AG20443 (cell line): Measurements from ENCODE around the gene RBKS.

Experiments
- DNase-seq: peaks from one replicate; pipeline ENCODE4 v3.0.0; 2012; ENCODE audit warnings: low spot score, mixed read lengths

The RBKS gene

DNA sequence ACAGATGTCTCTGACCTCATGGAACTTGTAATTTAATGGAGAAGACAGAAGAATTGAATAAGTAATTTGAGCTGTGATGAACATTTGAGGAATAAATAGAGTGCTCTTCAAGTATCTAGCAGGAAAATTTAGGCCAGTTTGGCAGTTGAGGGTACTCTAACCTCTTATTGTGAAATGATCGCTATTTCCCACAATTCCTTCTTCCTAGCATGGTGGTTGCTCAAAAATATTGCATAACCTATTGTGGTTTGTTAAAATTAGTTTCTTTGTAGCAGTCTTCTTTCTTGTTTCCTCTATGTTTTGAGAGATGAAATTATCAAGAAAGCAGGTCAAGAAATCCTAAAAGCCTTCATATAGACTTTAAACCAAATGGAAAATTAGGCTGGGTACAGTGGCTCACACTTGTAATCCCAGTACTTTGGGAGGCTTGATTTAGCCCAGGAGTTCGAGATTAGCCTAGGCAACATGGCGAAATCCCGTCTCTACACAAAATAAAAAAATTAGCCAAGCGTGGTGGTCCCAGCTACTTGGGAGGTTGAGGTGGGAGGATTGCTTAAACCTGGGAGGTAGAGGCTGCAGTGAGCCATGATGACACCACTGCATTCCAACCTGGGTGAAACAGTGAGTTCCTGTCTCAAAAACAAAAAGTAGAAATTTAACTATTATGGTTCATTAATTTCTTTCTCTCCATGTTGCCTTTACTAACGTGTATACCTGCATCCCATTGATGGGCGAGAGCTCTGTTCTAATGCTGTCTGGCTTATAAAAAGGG, 58.7 kb downstream of the RBKS start:
- peak; percentile 32 for DNase-seq

DNA sequence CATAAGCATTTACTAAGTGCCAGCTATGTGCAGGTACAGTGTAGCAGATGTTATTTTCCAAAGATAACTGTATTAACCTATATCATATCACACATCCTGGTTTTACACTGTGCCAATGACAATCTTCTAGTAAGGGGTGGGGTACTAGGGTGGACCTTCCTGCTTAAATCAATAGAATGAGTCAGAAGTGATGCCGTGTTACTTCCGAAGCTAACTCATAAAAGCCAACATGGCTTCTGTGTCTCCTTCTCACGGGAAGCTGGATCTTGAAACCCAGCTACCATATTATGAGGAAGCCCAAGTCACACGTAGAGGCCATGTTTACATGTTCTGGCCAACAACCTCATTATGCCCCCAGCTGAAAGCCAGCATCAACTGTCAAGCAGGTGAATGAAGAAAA, 59.5 kb downstream of the RBKS start:
- DNase-seq: no peak

DNA sequence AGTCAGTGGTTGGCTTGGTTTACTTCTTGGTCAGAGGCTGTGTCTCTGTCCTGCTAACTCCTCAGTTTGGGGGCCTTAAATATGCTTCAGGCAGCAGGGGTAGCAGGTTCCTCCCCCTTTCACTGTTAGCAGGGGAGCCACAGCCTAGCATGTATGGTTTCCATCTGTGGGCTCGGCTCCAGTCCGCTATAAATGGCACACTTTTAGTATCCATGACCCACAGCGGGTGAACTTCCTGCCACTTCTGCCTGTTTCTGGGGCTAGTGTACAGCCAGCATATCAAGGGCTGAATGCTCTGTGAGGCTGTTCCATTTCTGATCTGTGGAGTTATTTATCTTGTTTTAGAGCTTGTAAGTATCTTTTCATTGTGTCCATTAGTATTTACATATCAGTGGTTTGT, 60.4 kb downstream of the RBKS start:
- DNase-seq: no peak

DNA sequence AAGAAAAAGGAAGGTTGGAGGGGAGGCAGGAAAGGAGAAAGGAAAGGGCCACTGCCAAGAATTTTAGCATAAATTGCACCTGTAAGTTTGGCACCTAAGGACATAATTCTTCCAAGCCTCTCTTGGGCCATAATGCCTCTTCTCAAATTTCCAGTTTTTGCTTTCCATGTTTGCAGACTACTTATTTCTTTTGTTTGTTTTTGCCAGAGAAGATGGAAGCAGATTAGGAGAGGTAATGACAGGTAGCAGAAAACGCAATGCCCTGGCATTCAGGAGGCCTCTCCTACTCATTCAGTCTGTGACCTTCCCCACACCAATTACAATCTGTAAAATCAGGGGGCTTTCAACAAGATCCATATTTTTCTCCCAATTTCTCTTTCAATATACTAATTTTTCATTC, 61.9 kb downstream of the RBKS start:
- no peak for DNase-seq

DNA sequence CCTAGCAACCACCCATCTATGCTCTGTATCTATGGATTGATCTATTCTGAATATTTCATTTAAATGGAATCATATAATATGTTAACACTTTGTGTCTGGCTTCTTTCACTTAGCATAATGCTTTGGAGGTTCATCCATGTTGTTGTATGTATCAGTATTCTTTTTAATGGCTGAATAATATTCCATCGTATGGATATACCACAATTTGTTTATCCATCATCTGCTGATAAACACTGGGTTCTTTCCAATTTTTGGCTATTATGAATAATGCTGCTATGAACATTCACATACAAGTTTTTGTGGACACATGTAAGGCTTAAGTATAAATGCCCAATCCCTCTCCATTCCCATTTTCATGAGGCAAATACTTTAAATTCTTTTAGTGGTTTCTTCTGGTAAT, 65.8 kb downstream of the RBKS start:
- no peak for DNase-seq

DNA sequence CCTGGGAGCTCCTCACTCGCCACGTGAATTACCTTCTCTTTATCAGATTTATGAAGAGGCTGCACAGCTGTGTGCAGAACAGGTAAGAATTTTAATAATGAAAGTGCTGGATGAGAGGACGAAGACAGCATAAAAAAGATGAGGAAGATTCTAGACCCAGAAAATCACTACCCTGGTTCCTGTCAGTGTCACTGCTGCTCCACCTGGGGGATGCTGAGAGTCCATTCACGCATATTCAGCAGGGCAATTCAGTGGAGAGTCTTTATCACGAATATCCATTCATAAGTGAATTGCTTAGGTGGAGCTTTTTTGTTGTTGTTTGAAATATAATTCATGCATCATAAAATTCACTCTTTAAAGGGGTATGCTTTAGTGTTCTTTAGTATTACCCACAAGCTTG, 66.6 kb downstream of the RBKS start:
- DNase-seq: no peak

DNA sequence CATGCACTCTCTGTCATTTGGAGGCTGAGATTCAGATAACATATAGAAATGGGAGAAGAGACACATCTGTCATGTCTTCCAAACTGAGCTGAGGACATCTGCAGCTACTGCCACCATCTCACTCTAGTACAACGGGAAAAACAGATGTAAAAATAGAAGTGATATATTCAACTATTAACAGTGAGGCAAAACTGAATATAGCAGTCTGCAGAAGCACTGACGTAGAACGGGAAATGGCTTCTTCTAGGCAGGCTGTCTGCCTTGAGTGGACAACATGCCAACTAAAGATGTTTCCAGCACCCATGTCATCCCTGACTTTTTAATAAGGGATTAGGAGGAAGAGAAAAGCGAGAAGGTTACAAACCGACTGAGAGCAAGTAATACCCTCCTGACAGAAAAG, 67.1 kb downstream of the RBKS start:
- no peak for DNase-seq

DNA sequence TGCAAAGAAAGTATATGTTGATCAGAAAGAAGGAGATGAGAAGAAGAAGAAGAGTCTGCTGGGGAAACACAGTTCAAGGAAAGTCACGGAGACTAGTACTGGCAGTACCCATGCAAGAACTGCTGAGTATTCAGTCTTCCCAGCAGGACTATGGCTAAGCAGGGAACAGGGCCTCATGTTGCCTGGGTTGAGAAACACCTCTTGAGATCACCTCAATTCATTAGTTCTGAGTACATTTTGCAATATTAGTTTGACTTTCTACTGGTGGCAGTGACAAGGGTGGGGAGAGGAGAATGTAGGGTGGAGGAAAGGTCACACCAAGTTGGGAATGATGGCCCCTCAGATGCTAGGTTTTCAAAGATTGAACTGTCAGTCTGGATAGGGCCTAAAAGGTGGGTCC, 68.1 kb downstream of the RBKS start:
- DNase-seq: no peak

DNA sequence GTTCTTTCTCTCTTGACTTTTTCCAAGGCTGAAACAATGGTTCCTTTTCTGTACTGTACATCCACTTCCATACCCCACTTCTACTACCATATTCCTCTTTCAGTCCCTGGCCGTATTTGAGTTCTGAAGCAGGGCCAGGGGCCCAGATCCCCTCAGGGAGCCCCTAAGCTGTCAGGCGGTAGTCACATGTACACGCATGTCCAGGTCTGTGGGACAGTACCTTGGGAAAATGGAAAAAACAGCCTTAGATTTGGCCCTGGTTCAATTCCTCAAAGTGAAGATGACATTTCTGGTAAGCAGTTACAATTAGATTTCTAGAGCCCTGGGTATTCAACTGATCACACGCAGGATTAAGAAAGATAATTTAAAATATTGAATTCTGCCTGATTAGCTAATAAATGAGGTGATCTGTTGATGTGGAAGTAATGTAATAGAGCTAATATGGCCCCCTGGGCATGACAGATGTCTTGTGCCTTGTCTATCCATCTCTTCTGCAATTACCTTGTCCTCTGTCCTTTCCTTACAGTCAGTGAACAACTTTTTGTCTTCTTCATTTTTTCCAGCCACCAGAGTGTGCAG, 74.2 kb downstream of the RBKS start:
- DNase-seq: no peak

DNA sequence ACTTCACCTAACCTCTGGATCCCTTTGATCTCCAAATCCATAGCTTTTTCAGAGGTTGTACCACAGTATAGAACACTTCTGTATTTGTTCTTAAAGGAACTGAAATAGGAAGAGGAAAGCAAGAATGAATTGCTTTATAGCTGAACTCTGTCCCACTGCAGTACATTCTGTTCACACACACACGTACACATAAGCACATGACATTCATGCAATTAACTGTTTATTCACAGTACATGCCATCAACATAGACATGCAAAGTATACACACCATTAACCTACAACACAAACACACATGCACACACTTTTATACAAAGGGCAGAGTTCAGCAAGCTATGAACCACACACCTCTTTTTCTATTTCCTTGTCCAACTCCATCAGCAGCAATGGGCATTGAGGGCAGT, 75.4 kb downstream of the RBKS start:
- no peak for DNase-seq

DNA sequence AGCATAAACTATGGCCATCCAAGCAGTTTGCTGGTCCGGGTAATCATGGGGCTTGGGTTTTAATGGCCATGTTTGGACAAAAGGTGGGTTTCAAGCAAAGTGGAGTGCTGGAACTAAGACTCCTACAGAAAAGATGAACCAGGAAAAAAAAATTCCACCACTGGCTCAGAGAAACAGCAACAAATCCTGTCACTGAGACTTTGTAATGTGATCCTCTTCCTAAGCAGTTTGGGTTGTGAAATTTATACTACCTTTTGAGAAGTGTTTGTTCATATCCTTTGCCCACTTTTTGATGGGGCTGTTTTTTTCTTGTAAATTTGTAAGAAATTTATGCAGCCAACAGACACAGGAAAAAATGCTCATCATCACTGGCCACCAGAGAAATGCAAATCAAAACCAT, 78.4 kb downstream of the RBKS start:
- DNase-seq: no peak

DNA sequence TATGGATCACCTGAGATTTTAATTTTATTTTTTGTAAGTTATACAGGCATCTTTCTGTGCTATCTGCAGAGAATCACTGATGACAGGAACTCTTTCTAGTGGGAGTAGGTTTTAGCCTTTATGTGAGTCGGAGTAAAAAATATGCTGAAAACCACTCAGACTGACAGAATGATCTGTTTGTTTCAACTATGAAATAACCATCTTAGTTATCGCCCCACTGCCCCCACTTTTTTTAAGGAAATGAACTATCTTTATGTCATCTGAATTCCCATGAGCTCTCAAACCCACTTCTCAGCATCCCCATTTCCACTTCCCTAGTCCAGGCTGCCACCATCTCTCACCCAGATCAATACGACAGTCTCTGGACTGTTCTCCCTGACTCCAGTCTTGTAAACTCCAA, 79.7 kb downstream of the RBKS start:
- DNase-seq: no peak

DNA sequence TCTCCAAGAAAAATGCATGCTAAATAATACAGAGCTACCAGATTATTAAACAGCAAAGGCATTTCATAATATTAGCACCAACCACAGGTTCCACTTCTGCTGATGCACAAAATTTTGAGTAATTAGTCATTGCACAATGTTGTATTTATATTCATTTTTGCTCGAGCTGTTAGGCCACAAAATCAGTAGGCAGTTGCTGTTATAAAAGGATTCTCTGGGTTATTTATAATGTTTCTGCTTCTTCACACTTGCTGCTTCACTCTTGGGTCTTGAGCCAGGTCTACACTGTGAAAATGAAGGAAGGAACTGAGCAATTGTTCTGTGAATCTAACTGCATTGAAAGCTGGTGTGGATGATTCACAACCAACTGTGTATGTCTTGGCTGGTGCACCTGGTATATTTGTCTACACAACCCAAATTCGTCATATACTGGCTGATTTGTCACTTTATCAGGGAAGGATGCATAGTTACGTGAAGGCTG, 80.4 kb downstream of the RBKS start:
- DNase-seq: peak; percentile 52

DNA sequence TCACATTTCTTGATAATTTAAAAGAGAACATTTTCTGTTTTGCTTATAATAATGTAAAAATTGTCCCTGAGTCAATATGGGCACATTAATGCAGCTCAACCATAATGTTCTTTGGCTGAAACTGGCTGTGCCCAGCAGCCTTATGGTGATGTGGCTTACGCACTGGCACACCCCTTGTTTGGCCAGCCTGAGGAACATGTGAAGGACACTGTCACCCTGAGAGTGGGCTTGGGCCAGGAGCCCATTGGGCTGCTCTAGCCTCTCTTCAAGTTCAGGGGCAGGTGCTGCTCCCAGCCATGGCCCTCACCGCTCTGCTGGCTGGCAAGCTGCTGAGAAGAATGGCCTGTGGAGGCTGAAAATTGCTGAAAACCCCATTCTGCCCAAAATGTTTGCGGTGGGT, 81.2 kb downstream of the RBKS start:
- no peak for DNase-seq

DNA sequence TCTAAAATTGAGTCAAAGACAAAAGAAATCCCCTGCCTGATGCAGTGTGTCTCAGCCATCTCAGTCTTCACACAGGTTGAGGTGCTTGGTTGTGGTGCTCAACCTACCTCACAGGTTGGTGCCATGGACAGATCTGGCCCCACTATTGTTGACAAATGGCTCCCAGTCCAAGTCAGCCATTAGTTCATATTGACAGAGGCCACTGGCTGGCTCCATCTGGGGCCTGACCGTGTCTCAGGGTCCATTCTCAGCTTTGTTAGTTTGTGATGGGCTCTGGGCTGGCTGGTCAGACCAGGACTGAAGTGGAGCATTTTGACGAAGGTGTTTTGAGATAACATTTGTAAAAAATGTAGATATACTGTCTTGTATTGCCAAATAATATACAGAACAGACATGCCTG, 81.8 kb downstream of the RBKS start:
- no peak for DNase-seq

DNA sequence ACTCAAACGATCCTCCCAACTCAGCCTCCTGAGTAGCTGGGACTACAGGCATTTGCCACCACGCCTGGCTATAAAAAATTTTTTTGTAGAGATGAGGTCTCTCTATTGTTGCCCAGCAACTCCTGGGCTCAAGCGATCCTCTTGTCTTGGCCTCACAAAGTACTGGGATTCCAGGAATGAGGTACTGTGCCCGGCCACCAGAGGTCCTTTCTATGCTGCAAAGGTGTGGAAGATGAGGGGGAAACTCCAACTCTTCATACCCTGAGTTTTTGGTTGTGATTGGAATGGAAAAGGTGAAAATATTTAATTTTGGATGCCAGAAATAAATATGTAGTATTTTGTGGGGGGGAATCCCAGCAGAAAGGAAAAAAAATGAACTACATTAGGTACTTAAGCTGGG, 82.7 kb downstream of the RBKS start:
- peak; percentile 27 for DNase-seq

DNA sequence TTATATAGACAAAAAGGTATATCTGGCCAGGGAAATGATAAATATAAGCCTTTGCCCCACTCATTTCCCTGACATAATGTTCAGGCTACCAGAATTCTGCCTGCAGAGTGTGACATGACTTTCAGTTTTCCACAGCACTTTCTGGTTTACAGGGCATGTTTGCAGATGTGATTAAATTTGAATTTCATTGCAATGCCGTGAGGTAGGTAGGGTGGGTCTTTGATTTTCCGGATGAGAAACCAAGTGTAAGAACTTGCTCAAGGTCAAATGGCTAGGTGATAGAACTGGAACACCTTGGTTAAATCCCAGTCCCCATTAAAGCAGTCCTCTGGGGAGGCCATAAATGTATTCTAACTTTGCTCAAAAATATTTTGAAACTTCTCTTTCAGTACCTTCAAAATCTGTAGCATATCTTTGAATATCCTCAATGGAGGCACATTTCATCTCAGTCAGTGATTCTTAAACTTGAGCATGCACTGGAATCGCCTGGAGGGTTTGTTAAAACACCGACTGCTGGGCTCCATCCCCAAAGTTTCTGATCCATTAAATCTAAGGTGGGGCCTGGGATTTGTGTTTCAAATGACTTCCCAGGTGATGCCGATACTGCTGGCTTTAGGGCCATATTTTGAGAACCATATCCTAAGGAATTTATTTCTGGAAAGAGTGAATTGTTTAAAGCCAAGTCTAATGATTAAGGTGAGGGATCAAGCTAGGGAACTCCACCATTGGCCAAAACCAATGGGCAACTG, 83.7 kb downstream of the RBKS start:
- no peak for DNase-seq

DNA sequence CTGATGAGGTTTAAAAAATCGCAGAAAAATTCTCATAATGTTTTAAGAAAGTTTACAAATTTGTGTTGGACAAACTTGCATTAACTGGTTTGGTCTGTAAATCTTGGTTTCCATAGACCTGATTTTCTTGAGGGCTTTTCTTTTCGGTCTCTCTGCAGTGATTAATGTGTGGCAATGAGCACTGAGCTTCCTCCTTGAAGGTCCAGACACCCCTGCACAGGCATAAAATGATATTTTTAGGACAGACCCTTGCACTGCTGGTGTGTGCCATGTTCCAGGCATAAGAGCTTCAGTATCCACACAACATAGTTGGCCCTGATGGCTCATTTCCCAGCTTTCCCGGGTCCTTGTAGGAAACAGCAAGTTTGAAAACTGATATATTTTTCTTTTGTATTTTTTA, 85.0 kb downstream of the RBKS start:
- no peak for DNase-seq

DNA sequence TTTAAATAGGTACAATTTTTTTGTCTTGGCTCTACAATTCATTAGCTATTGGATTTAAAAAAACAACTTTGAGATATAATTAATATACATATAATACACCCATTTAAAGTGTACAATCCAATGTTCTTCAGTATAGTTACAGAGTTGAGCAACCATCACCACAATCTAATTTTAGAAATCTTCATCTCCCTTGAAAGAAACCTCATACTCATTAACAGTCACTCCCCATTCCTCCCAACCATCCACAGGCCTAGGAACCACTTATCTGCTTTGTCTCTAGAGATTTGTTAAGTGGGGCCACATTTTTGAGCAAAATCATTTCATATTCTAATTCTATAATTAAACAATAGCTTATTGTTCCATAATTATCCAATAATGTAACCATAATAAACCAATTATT, 86.0 kb downstream of the RBKS start:
- peak; percentile 38 for DNase-seq

DNA sequence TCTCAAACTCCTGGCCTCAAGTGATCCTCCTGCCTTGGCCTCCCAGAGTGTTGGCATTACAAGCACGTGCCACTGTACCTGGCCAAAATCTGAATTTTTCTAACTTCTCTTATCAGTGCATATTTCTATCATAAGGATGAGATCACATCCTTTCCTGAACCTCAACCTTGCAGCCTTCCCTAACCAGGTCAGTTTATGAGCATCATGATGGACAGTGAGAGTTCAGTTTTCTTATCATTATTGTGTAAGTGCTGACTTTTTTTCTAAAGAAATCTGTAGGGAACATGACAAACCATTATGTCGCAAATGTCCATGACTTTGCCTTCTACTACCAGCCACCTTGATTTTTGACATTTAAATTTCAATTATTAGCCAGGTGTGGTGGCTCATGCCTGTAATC, 87.1 kb downstream of the RBKS start:
- DNase-seq: no peak

DNA sequence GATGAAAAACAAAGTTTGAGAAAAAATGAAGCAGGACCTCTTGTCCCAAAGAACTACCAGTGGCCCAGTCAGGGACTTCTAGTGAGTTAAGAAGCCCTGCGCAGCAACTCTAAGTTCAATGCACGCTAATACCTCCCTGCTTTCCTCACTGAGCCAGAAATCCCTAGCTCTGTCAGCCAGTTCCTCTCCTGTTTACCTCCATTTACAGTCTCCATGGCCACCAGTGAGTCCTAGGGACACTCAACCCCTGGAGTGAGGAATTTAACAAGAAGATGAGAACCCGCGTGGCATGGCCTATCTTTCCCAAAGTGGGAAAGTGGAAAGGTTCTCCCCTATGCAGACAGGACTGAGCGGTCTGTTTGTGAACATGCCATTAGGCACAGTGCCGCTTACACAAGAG, 87.6 kb downstream of the RBKS start:
- DNase-seq: no peak

DNA sequence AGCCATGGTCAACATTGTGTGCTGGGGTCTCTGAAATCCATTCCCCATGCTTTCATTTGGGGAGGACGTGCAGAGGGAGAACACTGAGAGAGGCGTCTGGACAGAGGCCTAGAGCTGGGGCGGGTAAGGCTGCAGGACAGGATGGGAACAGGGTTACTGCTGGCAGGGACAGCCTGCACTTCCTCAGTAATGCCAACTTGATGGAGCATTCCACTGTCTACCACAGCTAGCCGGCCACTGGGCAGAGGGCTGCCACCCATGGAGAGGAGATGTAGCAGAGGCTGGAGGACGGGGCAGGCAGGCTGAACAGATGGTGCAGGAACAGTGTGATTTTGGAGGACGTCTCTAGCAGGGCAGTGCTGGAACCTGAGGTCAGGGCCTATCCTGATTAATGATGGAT, 89.3 kb downstream of the RBKS start:
- no peak for DNase-seq

DNA sequence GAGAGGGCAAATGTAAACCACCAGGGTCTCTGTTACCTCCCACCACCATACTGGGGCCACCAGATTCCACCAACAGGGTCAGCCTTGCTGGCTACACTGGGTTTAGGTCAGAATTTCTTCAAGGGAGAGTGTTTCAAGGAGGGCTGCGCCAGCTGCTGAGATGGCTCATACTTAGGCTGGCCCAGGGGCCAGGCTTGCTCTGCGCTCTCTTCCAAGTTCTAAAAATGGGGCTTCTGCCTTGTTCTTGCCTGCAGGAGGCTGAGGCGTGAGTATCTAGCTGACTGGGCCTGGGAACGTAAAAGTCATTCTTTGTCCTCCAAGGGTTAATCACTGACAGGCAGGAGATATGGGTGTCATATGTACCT, 90.6 kb downstream of the RBKS start:
- peak; percentile 72 for DNase-seq
